Mesenchymal stem cell (in vitro differentiated cells and primary cell): Measurements from ENCODE around the gene FABP1.

Source experiments
- DNase-seq: peaks from one replicate; pipeline ENCODE4 v3.0.0-alpha.2; 2013
- H2AFZ ChIP-seq: one replicate; pipeline ENCODE4 v1.6.1; 2013; ENCODE audit warnings: low read depth, mild to moderate bottlenecking, control low read depth, inconsistent platforms, low read length, moderate library complexity
- H2AK5ac ChIP-seq: 2 replicates; pipeline ENCODE4 v1.6.1; 2013; ENCODE audit warnings: low read length, moderate library complexity, mild to moderate bottlenecking, inconsistent platforms; ENCODE audit not compliant: severe bottlenecking
- H2BK120ac ChIP-seq: one replicate; pipeline ENCODE4 v1.6.1; 2013; ENCODE audit warnings: low read depth, mild to moderate bottlenecking, inconsistent platforms, low read length, moderate library complexity
- H2BK12ac ChIP-seq, 2 experiments: one replicate each; pipeline ENCODE4 v1.6.1; 2013; ENCODE audit warnings: inconsistent platforms in 2 of 2, low read length in 2 of 2, mild to moderate bottlenecking in 2 of 2, moderate library complexity in 2 of 2, control low read depth in 1 of 2
- H2BK15ac ChIP-seq: one replicate; pipeline ENCODE4 v1.6.1; 2013; ENCODE audit warnings: mild to moderate bottlenecking, low read depth, inconsistent platforms; ENCODE audit not compliant: poor library complexity, severe bottlenecking
- H2BK5ac ChIP-seq: 2 replicates; pipeline ENCODE4 v1.6.1; 2013; ENCODE audit warnings: low read depth, mild to moderate bottlenecking, low read length, control low read depth, inconsistent platforms; ENCODE audit not compliant: poor library complexity, severe bottlenecking
- H3K14ac ChIP-seq, 2 experiments: one replicate each; pipeline ENCODE4 v1.6.1; 2013; ENCODE audit warnings: inconsistent platforms in 2 of 2, low read length in 2 of 2, control low read depth in 1 of 2, mild to moderate bottlenecking in 1 of 2, moderate library complexity in 1 of 2
- H3K18ac ChIP-seq, 2 experiments: one replicate each; pipeline ENCODE4 v1.6.1; 2013; ENCODE audit warnings: inconsistent platforms in 2 of 2, low read length in 2 of 2, control low read depth in 1 of 2, low read depth in 1 of 2, mild to moderate bottlenecking in 1 of 2
- H3K23ac ChIP-seq, 2 experiments: one replicate each; pipeline ENCODE4 v1.6.1; 2013; ENCODE audit warnings: inconsistent platforms in 2 of 2, low read length in 2 of 2, mild to moderate bottlenecking in 2 of 2, moderate library complexity in 2 of 2, control low read depth in 1 of 2
- H3K27ac ChIP-seq: 2 replicates; pipeline ENCODE4 v1.5.1; 2013; ENCODE audit warnings: mild to moderate bottlenecking, moderate library complexity, low read length, control low read depth, inconsistent platforms; ENCODE audit not compliant: poor library complexity, severe bottlenecking
- H3K27me3 ChIP-seq, 2 experiments: 2 replicates each; pipeline versions ENCODE4 v1.6.1 to v1.7.0; 2013; ENCODE audit warnings: low read length in 2 of 2, mild to moderate bottlenecking in 2 of 2, moderate library complexity in 2 of 2, control low read depth in 1 of 2, inconsistent platforms in 1 of 2; ENCODE audit not compliant: control insufficient read depth in 1 of 2, insufficient read depth in 1 of 2
- H3K36me3 ChIP-seq, 2 experiments: 2 replicates each; pipeline versions ENCODE4 v1.6.1 to v1.7.0; 2013; ENCODE audit warnings: low read length in 2 of 2, control low read depth in 1 of 2, inconsistent platforms in 1 of 2, low read depth in 1 of 2, mild to moderate bottlenecking in 1 of 2; ENCODE audit not compliant: insufficient read depth in 2 of 2, control insufficient read depth in 1 of 2
- H3K4ac ChIP-seq, 2 experiments: one replicate each; pipeline ENCODE4 v1.6.1; 2013; ENCODE audit warnings: inconsistent platforms in 2 of 2, low read length in 2 of 2, mild to moderate bottlenecking in 2 of 2, moderate library complexity in 2 of 2, control low read depth in 1 of 2, low read depth in 1 of 2
- H3K4me1 ChIP-seq: 2 replicates; pipeline ENCODE4 v1.6.1; 2013; ENCODE audit warnings: low read depth, low read length, control low read depth; ENCODE audit not compliant: control insufficient read depth, insufficient read depth
- H3K4me2 ChIP-seq: 2 replicates; pipeline ENCODE4 v1.6.1; 2013; ENCODE audit warnings: low read length, mild to moderate bottlenecking, inconsistent platforms; ENCODE audit not compliant: poor library complexity, severe bottlenecking
- H3K4me3 ChIP-seq, 2 experiments: 2 replicates each; pipeline versions ENCODE4 v1.5.1 to v1.7.0; 2013; ENCODE audit warnings: low read length in 2 of 2, mild to moderate bottlenecking in 2 of 2, control low read depth in 1 of 2, low read depth in 1 of 2; ENCODE audit not compliant: insufficient read depth in 1 of 2
- H3K79me1 ChIP-seq: replicated peaks from 2 replicates; pipeline ENCODE4 v1.6.1; 2013; ENCODE audit warnings: mild to moderate bottlenecking, control low read depth, low read length, inconsistent platforms; ENCODE audit not compliant: poor library complexity, severe bottlenecking
- H3K9ac ChIP-seq: 2 replicates; pipeline ENCODE4 v1.7.0; 2013; ENCODE audit warnings: mild to moderate bottlenecking, low read length, moderate library complexity
- H3K9me3 ChIP-seq: 2 replicates; pipeline ENCODE4 v1.7.0; 2013; ENCODE audit warnings: mild to moderate bottlenecking, low read length; ENCODE audit not compliant: control insufficient read depth
- H4K8ac ChIP-seq: one replicate; pipeline ENCODE4 v1.6.1; 2013; ENCODE audit warnings: inconsistent platforms, mild to moderate bottlenecking, low read length, moderate library complexity
- H4K91ac ChIP-seq: one replicate; pipeline ENCODE4 v1.6.1; 2013; ENCODE audit warnings: mild to moderate bottlenecking, low read length, inconsistent platforms
- WGBS: methylation state at CpG from one replicate; pipeline ENCODE4 v1.1.7; 2013; ENCODE audit warnings: mixed read lengths; 5-methylcytosine and 5-hydroxymethylcytosine counted together

FABP1 gene

DNA sequence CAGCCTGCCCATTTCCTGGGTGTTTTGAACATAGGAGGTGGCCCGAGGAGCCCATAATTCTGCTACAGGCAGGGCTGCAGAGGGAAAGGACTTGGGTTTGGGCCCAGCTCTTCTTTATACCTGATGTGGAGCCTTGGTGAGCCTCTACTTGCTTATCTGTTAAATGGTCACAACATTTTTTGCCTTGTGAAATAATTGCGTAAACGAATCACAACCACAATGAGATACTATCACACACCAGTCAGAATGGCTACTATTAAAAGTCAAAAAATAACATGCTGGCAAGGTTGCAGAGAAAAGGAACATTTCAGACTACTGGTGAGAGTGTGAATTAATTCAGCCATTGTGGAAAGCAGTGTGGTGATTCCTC, 4.1 kb upstream of the FABP1 start:
- no peak for DNase-seq
- Histone ChIP-seq H3K36me3 (no peaks in the 10 kb centered on the region), H2BK120ac (no peak overlapping the region), H2BK12ac (no peak overlapping the region), H3K27ac (no peak overlapping the region), H3K23ac (no peak overlapping the region), H3K18ac (no peak overlapping the region), H3K14ac (no peak overlapping the region), H3K4ac (no peak overlapping the region), H3K4me2 (no peak overlapping the region), H3K4me3 (no peak overlapping the region), H3K9me3 (no peaks in the 10 kb centered on the region), H3K27me3 (peaks cover 27 to 35% of the 10 kb centered on the region in 2 experiments), H3K9ac (no peak overlapping the region), H4K91ac (no peak overlapping the region), H2BK5ac (no peak overlapping the region), H3K79me1 (no peaks in the 10 kb centered on the region), H3K4me1 (peaks cover 2% of the 10 kb centered on the region), H2AK5ac (no peak overlapping the region), H2AFZ (no peak overlapping the region), H4K8ac (no peak overlapping the region), H2BK15ac (no peak overlapping the region)
- 94% methylated on average over 3 of the region's 3 CpGs for WGBS

DNA sequence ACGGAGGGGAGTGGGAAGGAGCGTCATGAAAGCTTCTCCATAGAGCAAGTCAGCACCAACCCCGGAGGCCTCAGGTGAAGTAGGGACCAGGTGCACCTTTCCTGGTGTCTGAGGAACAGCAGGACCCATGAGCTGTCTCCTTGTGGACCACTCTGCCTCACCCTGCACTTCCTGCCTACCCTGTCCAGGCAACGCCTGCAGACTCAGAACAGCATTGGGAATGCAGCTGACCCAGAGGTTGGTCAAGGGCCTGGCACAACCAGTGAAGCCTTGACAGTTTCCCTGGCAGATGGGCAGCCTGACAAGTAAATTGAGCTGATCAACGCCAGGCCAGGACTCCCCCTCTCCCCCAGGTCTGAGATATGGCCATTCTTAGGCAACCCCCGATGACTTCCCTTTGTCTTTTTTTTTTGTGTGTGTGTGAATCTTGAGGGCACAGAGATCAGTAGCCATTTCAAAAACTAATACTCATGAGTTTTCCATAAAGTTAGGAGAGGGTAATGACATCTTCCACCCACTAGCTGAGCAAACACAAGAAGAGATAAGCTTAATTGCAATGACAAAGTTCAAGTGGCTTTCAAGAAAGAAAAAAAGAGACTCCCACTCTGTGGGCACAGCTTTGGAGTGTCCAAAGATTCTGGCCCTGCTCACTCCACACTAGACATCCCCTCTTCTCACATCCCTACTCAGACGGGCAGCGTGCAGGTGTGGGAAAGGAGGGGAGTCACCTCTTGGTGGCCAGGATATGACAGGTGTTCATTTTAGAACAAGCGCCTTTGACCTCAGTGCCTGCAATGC, 3.5 kb upstream of the FABP1 start:
- H2AK5ac ChIP-seq = no peak overlapping the region
- H2BK5ac ChIP-seq = no peak overlapping the region
- no peak overlapping the region for H3K23ac ChIP-seq
- WGBS = 88% methylated on average over 8 of the region's 9 CpGs
- no peaks in the 10 kb centered on the region for H3K36me3 ChIP-seq
- no peak overlapping the region for H3K4me3 ChIP-seq
- no peak overlapping the region for H3K27ac ChIP-seq
- no peak overlapping the region for H3K18ac ChIP-seq
- no peak overlapping the region for H4K91ac ChIP-seq
- H3K27me3 ChIP-seq = peaks cover 25 to 36% of the 10 kb centered on the region in 2 experiments
- H3K79me1 ChIP-seq = no peaks in the 10 kb centered on the region
- no peak overlapping the region for H3K4me2 ChIP-seq
- H3K9ac ChIP-seq = no peak overlapping the region
- H3K14ac ChIP-seq = no peak overlapping the region
- H4K8ac ChIP-seq = no peak overlapping the region
- H3K4me1 ChIP-seq = peaks cover 2% of the 10 kb centered on the region
- H3K4ac ChIP-seq = no peak overlapping the region
- no peak for DNase-seq
- H3K9me3 ChIP-seq = no peaks in the 10 kb centered on the region
- no peak overlapping the region for H2BK120ac ChIP-seq
- no peak overlapping the region for H2AFZ ChIP-seq
- H2BK12ac ChIP-seq = no peak overlapping the region
- H2BK15ac ChIP-seq = no peak overlapping the region

DNA sequence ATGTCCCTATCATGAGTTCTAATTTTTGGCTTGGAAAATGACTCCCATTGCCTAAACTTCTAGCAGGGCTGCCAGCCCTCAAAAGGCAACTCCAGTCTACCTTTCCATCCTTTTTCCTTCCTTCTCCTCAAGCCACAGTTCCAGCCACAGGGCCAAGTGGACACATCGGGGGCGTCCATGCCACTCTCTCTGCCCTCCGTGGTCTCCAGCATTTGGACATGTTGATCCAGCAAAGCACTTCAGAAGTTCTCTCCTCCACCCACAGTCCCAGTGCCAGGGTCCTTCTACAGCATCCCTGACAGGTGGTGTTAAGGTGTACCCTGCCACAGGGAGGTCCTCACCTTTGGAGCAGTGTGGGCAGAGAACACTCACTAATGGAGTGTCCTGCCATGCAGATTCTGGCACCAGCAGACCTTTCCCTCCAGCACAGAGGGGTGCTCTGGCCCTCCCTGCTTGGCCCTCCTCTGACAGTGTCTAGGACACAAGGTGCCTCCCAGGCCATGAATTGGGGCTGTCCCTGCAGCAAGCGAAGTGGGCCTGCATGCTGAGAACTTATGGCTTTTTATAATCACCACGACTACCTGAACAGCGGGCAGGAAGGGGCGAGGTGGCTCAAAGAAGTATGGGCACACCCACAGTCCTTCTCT, 1.6 kb upstream of the FABP1 start:
- Histone ChIP-seq H3K23ac (no peak overlapping the region), H2BK12ac (no peak overlapping the region), H3K4me2 (no peak overlapping the region), H3K9me3 (no peaks in the 10 kb centered on the region), H2AFZ (no peak overlapping the region), H3K36me3 (no peaks in the 10 kb centered on the region), H2BK15ac (no peak overlapping the region), H2BK120ac (no peak overlapping the region), H3K4me1 (peaks cover 2% of the 10 kb centered on the region), H4K91ac (peak overlapping the region; percentile 9), H2AK5ac (no peak overlapping the region), H3K79me1 (no peaks in the 10 kb centered on the region), H4K8ac (no peak overlapping the region), H3K27ac (no peak overlapping the region), H3K18ac (no peak overlapping the region), H3K14ac (no peak overlapping the region), H3K9ac (no peak overlapping the region), H3K27me3 (peaks cover 30 to 46% of the 10 kb centered on the region in 2 experiments), H2BK5ac (no peak overlapping the region), H3K4ac (no peak overlapping the region), H3K4me3 (no peak overlapping the region)
- no peak for DNase-seq
- WGBS = 93% methylated on average over 4 of the region's 7 CpGs

DNA sequence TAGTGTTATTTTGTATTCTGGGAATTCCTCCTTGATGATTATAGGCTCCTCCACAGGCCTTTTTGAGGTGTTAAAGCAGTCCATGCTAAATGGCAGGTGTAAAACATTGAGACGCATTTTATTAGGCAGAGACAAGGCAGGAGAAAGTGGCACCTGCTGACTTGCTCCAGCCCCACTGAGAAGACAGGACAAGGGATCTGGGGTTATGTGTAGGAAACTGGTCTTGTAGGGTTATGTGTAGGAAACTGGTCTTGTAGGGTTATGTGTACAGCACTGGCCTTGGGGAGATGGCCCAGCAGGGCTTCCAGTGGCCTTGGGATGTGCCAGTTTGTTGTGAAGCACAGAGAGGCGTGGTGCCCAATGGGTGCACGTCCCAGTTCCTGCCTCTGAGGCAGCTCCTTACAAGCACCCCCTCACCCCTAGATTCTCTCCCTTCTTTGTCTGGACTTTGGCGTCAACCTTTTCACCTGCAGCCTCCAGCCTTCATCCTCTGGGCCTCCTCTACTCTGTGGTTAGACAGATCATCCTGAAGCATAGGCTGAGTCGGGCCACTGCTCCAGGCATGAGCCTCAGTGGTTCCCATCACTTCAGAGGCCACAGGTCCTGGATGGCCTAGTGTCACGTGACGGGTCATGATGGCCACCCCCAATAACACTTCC, 921 bp upstream of the FABP1 start:
- Histone ChIP-seq H2BK12ac (no peak overlapping the region), H3K79me1 (no peaks in the 10 kb centered on the region), H3K27ac (no peak overlapping the region), H3K4ac (no peak overlapping the region), H2BK15ac (no peak overlapping the region), H3K9me3 (no peaks in the 10 kb centered on the region), H3K23ac (no peak overlapping the region), H3K14ac (no peak overlapping the region), H3K4me1 (peaks cover 2% of the 10 kb centered on the region), H4K91ac (no peak overlapping the region), H2AK5ac (no peak overlapping the region), H2BK5ac (no peak overlapping the region), H3K4me3 (no peak overlapping the region), H3K18ac (no peak overlapping the region), H3K27me3 (peaks cover 30 to 53% of the 10 kb centered on the region in 2 experiments), H3K4me2 (no peak overlapping the region), H4K8ac (no peak overlapping the region), H2AFZ (no peak overlapping the region), H3K9ac (no peak overlapping the region), H3K36me3 (no peaks in the 10 kb centered on the region), H2BK120ac (no peak overlapping the region)
- DNase-seq = no peak
- WGBS = 78% methylated on average over 7 of the region's 7 CpGs
